HG03432 (cell line): ENCODE data around the gene JAG2.
"Not testable (repeated sequence)": the region's sequence is repeated elsewhere in the genome, so short reads cannot be mapped to it uniquely, and the experiment has no call there.

Source experiments
- ATAC-seq: cut with Tn5 transposase; IDR thresholded peaks from one replicate; pipeline ENCODE4 v1.9.1; 2021; ENCODE audit warnings: mild to moderate bottlenecking, moderate library complexity; ENCODE audit not compliant: unreplicated experiment

JAG2 gene

GRCh38 chr14:105123981-105124765, 44.4 kb downstream of the JAG2 start:
- no peak for ATAC-seq

- ATAC-seq: no peak
Observed at GRCh38 chr14:105123064-105123665, 45.4 kb downstream of the JAG2 start.

GRCh38 chr14:105120056-105120455, 48.5 kb downstream of the JAG2 start:
- no peak for ATAC-seq

- no peak for ATAC-seq
Observed at GRCh38 chr14:105119408-105120025, 49.1 kb downstream of the JAG2 start.

GRCh38 chr14:105118646-105119407, 49.7 kb downstream of the JAG2 start:
- ATAC-seq: no peak

- no peak for ATAC-seq
Observed at GRCh38 chr14:105117710-105118385, 50.7 kb downstream of the JAG2 start.

GRCh38 chr14:105117257-105117646, 51.3 kb downstream of the JAG2 start:
- no peak for ATAC-seq

GRCh38 chr14:105116451-105117256, 51.9 kb downstream of the JAG2 start:
- ATAC-seq: no peak

GRCh38 chr14:105109243-105109642, 59.3 kb downstream of the JAG2 start:
- ATAC-seq: not testable (repeated sequence)

- no peak for ATAC-seq
Observed at GRCh38 chr14:105108516-105108864, 60.1 kb downstream of the JAG2 start.

GRCh38 chr14:105107781-105108515, 60.6 kb downstream of the JAG2 start:
- no peak for ATAC-seq

GRCh38 chr14:105107351-105107750, 61.2 kb downstream of the JAG2 start:
- ATAC-seq: no peak

GRCh38 chr14:105105158-105105557, 63.4 kb downstream of the JAG2 start:
- ATAC-seq: no peak

- ATAC-seq: no peak
Observed at GRCh38 chr14:105102893-105103292, 65.7 kb downstream of the JAG2 start.

GRCh38 chr14:105102361-105102870, 66.2 kb downstream of the JAG2 start:
- ATAC-seq: no peak

GRCh38 chr14:105100910-105101309, 67.7 kb downstream of the JAG2 start:
- ATAC-seq: no peak

- ATAC-seq: no peak
Observed at GRCh38 chr14:105099778-105100177, 68.8 kb downstream of the JAG2 start.

GRCh38 chr14:105098316-105098715, 70.3 kb downstream of the JAG2 start:
- no peak for ATAC-seq

- ATAC-seq: no peak
Observed at GRCh38 chr14:105097794-105098127, 70.8 kb downstream of the JAG2 start.
